Thyroid gland (tissue), 4 donors: ENCODE data around the gene PHEX.

Experiments
- POLR2A ChIP-seq, 2 donors: fragments of 450-650 bp; IDR thresholded peaks; one replicate each; pipeline ENCODE4 v1.6.1; 2017; ENCODE audit warnings: antibody characterized with exemption in 2 of 2, mild to moderate bottlenecking in 2 of 2, moderate library complexity in 1 of 2
- TF ChIP-seq, protein P1 (sequence below), 6 experiments: fragments of 200-600 bp in 3 of 6; fragments of 450-650 bp in 3 of 6; sonication (generic) in 3 of 6; IDR thresholded peaks; one replicate each; pipeline ENCODE4 v1.5.1; 2016 to 2019; ENCODE audit warnings: antibody characterized with exemption in 6 of 6, mild to moderate bottlenecking in 2 of 6, inconsistent platforms in 1 of 6, moderate library complexity in 1 of 6

DNA sequence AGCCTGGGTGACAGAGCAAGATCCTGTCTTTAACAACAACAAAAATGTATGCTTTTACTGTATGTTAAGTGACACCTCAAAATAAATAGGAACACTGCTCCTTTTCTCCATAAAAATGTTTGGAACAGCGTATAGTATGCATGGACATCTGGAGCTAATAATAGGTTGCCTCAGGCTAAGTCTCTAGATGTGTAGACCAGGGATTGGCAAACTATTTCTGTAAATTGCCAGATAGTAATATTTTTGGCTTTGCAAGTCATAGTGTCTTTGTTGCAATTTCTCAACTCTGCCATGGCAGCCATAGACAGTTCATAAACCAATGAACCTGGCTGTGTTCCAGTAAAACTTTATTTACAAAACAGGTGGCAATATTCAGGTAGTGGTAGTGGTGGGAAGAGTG lies 164.0 kb downstream of the PHEX start:
- TF ChIP-seq, protein P1, sequence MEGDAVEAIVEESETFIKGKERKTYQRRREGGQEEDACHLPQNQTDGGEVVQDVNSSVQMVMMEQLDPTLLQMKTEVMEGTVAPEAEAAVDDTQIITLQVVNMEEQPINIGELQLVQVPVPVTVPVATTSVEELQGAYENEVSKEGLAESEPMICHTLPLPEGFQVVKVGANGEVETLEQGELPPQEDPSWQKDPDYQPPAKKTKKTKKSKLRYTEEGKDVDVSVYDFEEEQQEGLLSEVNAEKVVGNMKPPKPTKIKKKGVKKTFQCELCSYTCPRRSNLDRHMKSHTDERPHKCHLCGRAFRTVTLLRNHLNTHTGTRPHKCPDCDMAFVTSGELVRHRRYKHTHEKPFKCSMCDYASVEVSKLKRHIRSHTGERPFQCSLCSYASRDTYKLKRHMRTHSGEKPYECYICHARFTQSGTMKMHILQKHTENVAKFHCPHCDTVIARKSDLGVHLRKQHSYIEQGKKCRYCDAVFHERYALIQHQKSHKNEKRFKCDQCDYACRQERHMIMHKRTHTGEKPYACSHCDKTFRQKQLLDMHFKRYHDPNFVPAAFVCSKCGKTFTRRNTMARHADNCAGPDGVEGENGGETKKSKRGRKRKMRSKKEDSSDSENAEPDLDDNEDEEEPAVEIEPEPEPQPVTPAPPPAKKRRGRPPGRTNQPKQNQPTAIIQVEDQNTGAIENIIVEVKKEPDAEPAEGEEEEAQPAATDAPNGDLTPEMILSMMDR (IDR thresholded peaks at IDR 0.05): no peak
- TF ChIP-seq POLR2A (IDR thresholded peaks at IDR 0.05): no peak
